Measurements from ENCODE around the gene GPX4.

The GPX4 gene

GRCh38 chr19:1088416-1089010, 15.3 kb upstream of the GPX4 start:
- H3K27ac ChIP-seq (ENCODE audit: low read length) = no peak overlapping the region

GRCh38 chr19:1089126-1089771, 14.5 kb upstream of the GPX4 start:
- Histone ChIP-seq H3K27ac (ENCODE audit: low read length) (no peak overlapping the region), H3K36me3 (ENCODE audit: control insufficient read depth in 1 of 2, insufficient read depth in 2 of 2, low read length in 2 of 2) (peaks cover 5 to 53% of the 10 kb centered on the region in 2 donors), H3K27me3 (ENCODE audit: low read depth, low read length) (no peaks in the 10 kb centered on the region), H3K4me3 (ENCODE audit: low read depth in 1 of 2, low read length in 2 of 2) (no peak overlapping the region), H3K9me3 (ENCODE audit: control insufficient read depth in 1 of 2, low read length in 2 of 2) (no peaks in the 10 kb centered on the region), H3K4me1 (ENCODE audit: control insufficient read depth in 1 of 2, insufficient read depth in 2 of 2, low read length in 2 of 2) (peaks cover 0 to 17% of the 10 kb centered on the region in 2 donors)

More at GRCh38 chr19:1088416-1089010, 15.3 kb upstream of the GPX4 start:
- H3K27me3 ChIP-seq (ENCODE audit: low read depth, low read length) = no peaks in the 10 kb centered on the region
- H3K4me3 ChIP-seq (ENCODE audit: low read depth in 1 of 2, low read length in 2 of 2) = no peak overlapping the region
- H3K9me3 ChIP-seq (ENCODE audit: control insufficient read depth in 1 of 2, low read length in 2 of 2) = no peaks in the 10 kb centered on the region
- peaks cover 5 to 48% of the 10 kb centered on the region in 2 donors for H3K36me3 ChIP-seq (ENCODE audit: control insufficient read depth in 1 of 2, insufficient read depth in 2 of 2, low read length in 2 of 2)
- H3K4me1 ChIP-seq (ENCODE audit: control insufficient read depth in 1 of 2, insufficient read depth in 2 of 2, low read length in 2 of 2) = peaks cover 0 to 10% of the 10 kb centered on the region in 2 donors

- Histone ChIP-seq H3K27me3 (ENCODE audit: low read depth, low read length) (no peaks in the 10 kb centered on the region), H3K4me3 (ENCODE audit: low read depth in 1 of 2, low read length in 2 of 2) (no peak overlapping the region), H3K4me1 (ENCODE audit: control insufficient read depth in 1 of 2, insufficient read depth in 2 of 2, low read length in 2 of 2) (peaks cover 0 to 21% of the 10 kb centered on the region in 2 donors), H3K36me3 (ENCODE audit: control insufficient read depth in 1 of 2, insufficient read depth in 2 of 2, low read length in 2 of 2) (peaks cover 5 to 53% of the 10 kb centered on the region in 2 donors), H3K27ac (ENCODE audit: low read length) (no peak overlapping the region), H3K9me3 (ENCODE audit: control insufficient read depth in 1 of 2, low read length in 2 of 2) (no peaks in the 10 kb centered on the region)
These were observed 13.9 kb upstream of the GPX4 start for GRCh38 chr19:1089891-1090290.

- H3K27ac ChIP-seq (ENCODE audit: low read length) = no peak overlapping the region
- H3K36me3 ChIP-seq (ENCODE audit: control insufficient read depth in 1 of 2, insufficient read depth in 2 of 2, low read length in 2 of 2) = peaks cover 5 to 51% of the 10 kb centered on the region in 2 donors
- H3K4me3 ChIP-seq (ENCODE audit: low read depth in 1 of 2, low read length in 2 of 2) = no peak overlapping the region
- no peaks in the 10 kb centered on the region for H3K9me3 ChIP-seq (ENCODE audit: control insufficient read depth in 1 of 2, low read length in 2 of 2)
- H3K4me1 ChIP-seq (ENCODE audit: control insufficient read depth in 1 of 2, insufficient read depth in 2 of 2, low read length in 2 of 2) = peaks cover 0 to 27% of the 10 kb centered on the region in 2 donors
- no peaks in the 10 kb centered on the region for H3K27me3 ChIP-seq (ENCODE audit: low read depth, low read length)
These were observed 12.9 kb upstream of the GPX4 start for GRCh38 chr19:1090731-1091543.

- Histone ChIP-seq H3K4me1 (ENCODE audit: control insufficient read depth in 1 of 2, insufficient read depth in 2 of 2, low read length in 2 of 2) (peaks cover 0 to 28% of the 10 kb centered on the region in 2 donors), H3K36me3 (ENCODE audit: control insufficient read depth in 1 of 2, insufficient read depth in 2 of 2, low read length in 2 of 2) (peaks cover 5 to 46% of the 10 kb centered on the region in 2 donors), H3K27me3 (ENCODE audit: low read depth, low read length) (no peaks in the 10 kb centered on the region), H3K9me3 (ENCODE audit: control insufficient read depth in 1 of 2, low read length in 2 of 2) (no peaks in the 10 kb centered on the region), H3K27ac (ENCODE audit: low read length) (no peak overlapping the region), H3K4me3 (ENCODE audit: low read depth in 1 of 2, low read length in 2 of 2) (no peak overlapping the region)
These were observed 12.1 kb upstream of the GPX4 start for GRCh38 chr19:1091544-1092175.

- Histone ChIP-seq H3K27ac (ENCODE audit: low read length) (no peak overlapping the region), H3K4me3 (ENCODE audit: low read depth in 1 of 2, low read length in 2 of 2) (peak overlapping the region; percentile 84 to 91), H3K4me1 (ENCODE audit: control insufficient read depth in 1 of 2, insufficient read depth in 2 of 2, low read length in 2 of 2) (peaks cover 0 to 28% of the 10 kb centered on the region in 2 donors), H3K9me3 (ENCODE audit: control insufficient read depth in 1 of 2, low read length in 2 of 2) (no peaks in the 10 kb centered on the region), H3K36me3 (ENCODE audit: control insufficient read depth in 1 of 2, insufficient read depth in 2 of 2, low read length in 2 of 2) (peaks cover 5 to 42% of the 10 kb centered on the region in 2 donors), H3K27me3 (ENCODE audit: low read depth, low read length) (no peaks in the 10 kb centered on the region)
These were observed 10.5 kb upstream of the GPX4 start for GRCh38 chr19:1093330-1093729.

- Histone ChIP-seq H3K27ac (ENCODE audit: low read length) (no peak overlapping the region), H3K9me3 (ENCODE audit: control insufficient read depth in 1 of 2, low read length in 2 of 2) (no peaks in the 10 kb centered on the region), H3K27me3 (ENCODE audit: low read depth, low read length) (no peaks in the 10 kb centered on the region), H3K36me3 (ENCODE audit: control insufficient read depth in 1 of 2, insufficient read depth in 2 of 2, low read length in 2 of 2) (peaks cover 5 to 36% of the 10 kb centered on the region in 2 donors), H3K4me1 (ENCODE audit: control insufficient read depth in 1 of 2, insufficient read depth in 2 of 2, low read length in 2 of 2) (peaks cover 6 to 33% of the 10 kb centered on the region in 2 donors), H3K4me3 (ENCODE audit: low read depth in 1 of 2, low read length in 2 of 2) (peak overlapping the region; percentile 84 to 91)
These were observed 9.8 kb upstream of the GPX4 start for GRCh38 chr19:1093811-1094553.

GRCh38 chr19:1094655-1094977, 9.2 kb upstream of the GPX4 start:
- no peaks in the 10 kb centered on the region for H3K27me3 ChIP-seq (ENCODE audit: low read depth, low read length)
- peak overlapping the region; percentile 84 to 91 for H3K4me3 ChIP-seq (ENCODE audit: low read depth in 1 of 2, low read length in 2 of 2)
- no peak overlapping the region for H3K27ac ChIP-seq (ENCODE audit: low read length)
- peaks cover 5 to 30% of the 10 kb centered on the region in 2 donors for H3K36me3 ChIP-seq (ENCODE audit: control insufficient read depth in 1 of 2, insufficient read depth in 2 of 2, low read length in 2 of 2)
- peaks cover 7 to 36% of the 10 kb centered on the region in 2 donors for H3K4me1 ChIP-seq (ENCODE audit: control insufficient read depth in 1 of 2, insufficient read depth in 2 of 2, low read length in 2 of 2)
- no peaks in the 10 kb centered on the region for H3K9me3 ChIP-seq (ENCODE audit: control insufficient read depth in 1 of 2, low read length in 2 of 2)

GRCh38 chr19:1094978-1095701, 8.7 kb upstream of the GPX4 start, which contains the start of gene POLR2E:
POLR2E (minus strand) TSS chr19:1095375; CDS start chr19:1095315, 60 bp downstream.
- Histone ChIP-seq H3K4me1 (ENCODE audit: control insufficient read depth in 1 of 2, insufficient read depth in 2 of 2, low read length in 2 of 2) (peaks cover 7 to 37% of the 10 kb centered on the region in 2 donors), H3K36me3 (ENCODE audit: control insufficient read depth in 1 of 2, insufficient read depth in 2 of 2, low read length in 2 of 2) (peaks cover 5 to 27% of the 10 kb centered on the region in 2 donors), H3K9me3 (ENCODE audit: control insufficient read depth in 1 of 2, low read length in 2 of 2) (no peaks in the 10 kb centered on the region), H3K4me3 (ENCODE audit: low read depth in 1 of 2, low read length in 2 of 2) (peak within 1 kb of the TSS; percentile 84 to 91), H3K27ac (ENCODE audit: low read length) (no peak within 1 kb of the TSS), H3K27me3 (ENCODE audit: low read depth, low read length) (no peaks in the 10 kb centered on the region)

- Histone ChIP-seq H3K4me3 (ENCODE audit: low read depth in 1 of 2, low read length in 2 of 2) (no peak overlapping the region), H3K36me3 (ENCODE audit: control insufficient read depth in 1 of 2, insufficient read depth in 2 of 2, low read length in 2 of 2) (peaks cover 0 to 12% of the 10 kb centered on the region in 2 donors), H3K27ac (ENCODE audit: low read length) (no peak overlapping the region), H3K9me3 (ENCODE audit: control insufficient read depth in 1 of 2, low read length in 2 of 2) (no peaks in the 10 kb centered on the region), H3K27me3 (ENCODE audit: low read depth, low read length) (no peaks in the 10 kb centered on the region), H3K4me1 (ENCODE audit: control insufficient read depth in 1 of 2, insufficient read depth in 2 of 2, low read length in 2 of 2) (peaks cover 12 to 42% of the 10 kb centered on the region in 2 donors)
These were observed 6.0 kb upstream of the GPX4 start for GRCh38 chr19:1097810-1098176.

Data from muscle layer of duodenum (tissue), 2 donors.